ENCODE results near the gene EPB41L5. TPM values are rescaled to one million over a fixed set of nuclear protein-coding genes. Genes with fewer than 3 reads are reported as not detected.
"Not testable (repeated sequence)": the region's sequence is repeated elsewhere in the genome, so short reads cannot be mapped to it uniquely, and the experiment has no call there.

EPB41L5 gene
- total and polyA plus RNA-seq, 5 donors: 2.5 to 19.9 (median 14.7) TPM

GRCh38 chr2:120029672-120030640 is 17.1 kb downstream of the EPB41L5 start:
- Histone ChIP-seq H3K4me3 (ENCODE audit: low read length) (no peak overlapping the region), H3K27me3 (ENCODE audit: control insufficient read depth, insufficient read depth) (no peaks in the 10 kb centered on the region), H3K9me3 (ENCODE audit: control insufficient read depth, low read length) (no peaks in the 10 kb centered on the region), H3K4me1 (ENCODE audit: control insufficient read depth, insufficient read depth, low read length) (peaks cover 2% of the 10 kb centered on the region), H3K27ac (ENCODE audit: low read length) (no peak overlapping the region)
- ATAC-seq (no peak), DNase-seq (no peak)
- intact Hi-C loops (cut with DNase I): loop anchor here in 1 of 4 donors (10.0 kb wide), 1 partner anchor 175 kb away; no protein-coding TSS in a partner anchor
- WGBS: 86% methylated on average over 15 of the region's 15 CpGs

DNA sequence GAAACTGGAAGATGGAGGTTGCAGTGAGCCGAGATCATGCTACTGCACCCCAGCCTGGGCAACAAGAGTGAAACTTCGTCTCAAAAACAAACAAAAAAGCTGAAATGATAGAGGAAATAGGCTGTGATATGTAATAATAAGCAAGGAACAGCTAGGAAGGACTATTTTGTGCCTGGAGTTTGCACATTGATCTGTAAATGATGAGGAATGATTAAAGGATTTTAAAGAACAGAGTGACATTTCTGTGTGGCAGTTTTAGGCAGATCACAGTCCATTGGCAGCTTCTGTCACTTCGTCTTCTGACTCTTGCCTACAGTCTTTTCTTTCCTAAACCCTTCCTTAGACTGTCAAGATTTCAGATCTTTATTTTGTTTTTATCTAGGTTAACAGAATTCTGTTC is 19.4 kb downstream of the EPB41L5 start:
- DNase-seq (no peak), ATAC-seq (no peak)
- Histone ChIP-seq H3K4me3 (ENCODE audit: low read length) (no peak overlapping the region), H3K27ac (ENCODE audit: low read length) (no peak overlapping the region), H3K27me3 (ENCODE audit: control insufficient read depth, insufficient read depth) (no peaks in the 10 kb centered on the region), H3K9me3 (ENCODE audit: control insufficient read depth, low read length) (no peaks in the 10 kb centered on the region), H3K4me1 (ENCODE audit: control insufficient read depth, insufficient read depth, low read length) (peaks cover 2% of the 10 kb centered on the region)
- 86% methylated on average over 3 of the region's 3 CpGs for WGBS
- intact Hi-C loops (cut with DNase I): loop anchor here in 1 of 4 donors (10.0 kb wide), 1 partner anchor 177 kb away; no protein-coding TSS in a partner anchor

DNA sequence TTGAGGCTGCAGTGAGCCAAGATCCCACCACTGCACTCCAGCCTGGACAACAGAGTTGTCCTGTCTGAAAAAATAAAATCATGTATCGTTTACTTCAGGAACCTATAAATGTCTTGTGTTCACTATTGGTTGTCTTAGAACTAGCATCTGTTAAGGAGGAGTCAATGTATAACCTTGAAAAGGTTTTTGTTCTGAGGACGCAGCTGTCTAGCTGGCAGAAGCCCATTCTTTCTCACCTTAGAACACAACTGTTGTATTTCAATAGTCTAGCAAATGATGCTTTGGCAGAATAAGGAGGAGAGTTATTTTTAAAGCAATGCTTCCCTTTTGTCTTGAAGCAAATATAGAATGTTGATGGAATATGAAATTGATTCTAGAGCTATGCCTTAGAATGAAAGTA is 21.1 kb downstream of the EPB41L5 start:
- Histone ChIP-seq H3K9me3 (ENCODE audit: control insufficient read depth, low read length) (no peaks in the 10 kb centered on the region), H3K27ac (ENCODE audit: low read length) (no peak overlapping the region), H3K4me3 (ENCODE audit: low read length) (no peak overlapping the region), H3K27me3 (ENCODE audit: control insufficient read depth, insufficient read depth) (no peaks in the 10 kb centered on the region), H3K4me1 (ENCODE audit: control insufficient read depth, insufficient read depth, low read length) (peaks cover 2% of the 10 kb centered on the region)
- no peak for DNase-seq
- ATAC-seq: no peak
- WGBS: 71% methylated on average over 2 of the region's 2 CpGs
- intact Hi-C loops (cut with DNase I): loop anchor here in 1 of 4 donors (10.0 kb wide), 1 partner anchor 179 kb away; no protein-coding TSS in a partner anchor

GRCh38 chr2:120034621-120035020 is 21.7 kb downstream of the EPB41L5 start:
- DNase-seq (no peak), ATAC-seq (no peak)
- H3K4me1 ChIP-seq (ENCODE audit: control insufficient read depth, insufficient read depth, low read length): peaks cover 2% of the 10 kb centered on the region
- H3K27ac ChIP-seq (ENCODE audit: low read length): no peak overlapping the region
- 93% methylated on average over 4 of the region's 4 CpGs for WGBS
- no peak overlapping the region for H3K4me3 ChIP-seq (ENCODE audit: low read length)
- no peaks in the 10 kb centered on the region for H3K9me3 ChIP-seq (ENCODE audit: control insufficient read depth, low read length)
- H3K27me3 ChIP-seq (ENCODE audit: control insufficient read depth, insufficient read depth): no peaks in the 10 kb centered on the region
- intact Hi-C loops (cut with DNase I): loop anchor here in 1 of 4 donors (10.0 kb wide), 1 partner anchor 180 kb away; no protein-coding TSS in a partner anchor

GRCh38 chr2:120036145-120036544 is 23.3 kb downstream of the EPB41L5 start:
- intact Hi-C loops (cut with DNase I): loop anchor here in 1 of 4 donors (10.0 kb wide), 1 partner anchor 181 kb away; no protein-coding TSS in a partner anchor

GRCh38 chr2:120037995-120038541 is 25.2 kb downstream of the EPB41L5 start:
- H3K4me3 ChIP-seq (ENCODE audit: low read length): no peak overlapping the region
- 85% methylated on average over 4 of the region's 4 CpGs for whole genome bisulfite sequencing
- no peaks in the 10 kb centered on the region for H3K27me3 ChIP-seq (ENCODE audit: control insufficient read depth, insufficient read depth)
- DNase-seq (no peak), ATAC-seq (no peak)
- no peak overlapping the region for H3K27ac ChIP-seq (ENCODE audit: low read length)
- H3K9me3 ChIP-seq (ENCODE audit: control insufficient read depth, low read length): no peaks in the 10 kb centered on the region
- intact Hi-C loops (cut with DNase I): loop anchor here in 1 of 4 donors (10.0 kb wide), 1 partner anchor 183 kb away; no protein-coding TSS in a partner anchor
- peaks cover 2% of the 10 kb centered on the region for H3K4me1 ChIP-seq (ENCODE audit: control insufficient read depth, insufficient read depth, low read length)

More at GRCh38 chr2:120036145-120036544, 23.3 kb downstream of the EPB41L5 start:
- Histone ChIP-seq H3K27me3 (ENCODE audit: control insufficient read depth, insufficient read depth) (no peaks in the 10 kb centered on the region), H3K9me3 (ENCODE audit: control insufficient read depth, low read length) (no peaks in the 10 kb centered on the region), H3K4me3 (ENCODE audit: low read length) (no peak overlapping the region), H3K27ac (ENCODE audit: low read length) (no peak overlapping the region), H3K4me1 (ENCODE audit: control insufficient read depth, insufficient read depth, low read length) (peaks cover 2% of the 10 kb centered on the region)
- DNase-seq (no peak), ATAC-seq (no peak)
- 88% methylated on average over 1 of the region's 1 CpG for WGBS

DNA sequence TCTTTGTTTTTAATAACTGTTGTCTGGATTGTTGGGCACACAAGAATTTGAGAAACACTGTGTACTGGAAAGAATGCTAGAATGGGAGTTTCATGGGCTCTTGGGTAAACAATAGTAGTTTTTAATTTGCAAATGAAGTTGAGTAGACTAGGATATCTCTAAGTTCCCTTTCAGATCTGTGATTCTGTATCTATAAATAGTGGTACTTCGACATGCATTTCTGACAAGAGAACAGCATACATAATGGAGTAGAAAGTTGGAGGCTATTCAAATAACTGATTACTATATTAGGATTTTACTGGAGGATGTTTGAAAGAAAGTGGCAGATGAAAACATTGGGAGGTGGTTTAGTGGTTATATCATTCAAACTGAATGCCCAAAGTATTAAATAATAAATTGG is 29.5 kb downstream of the EPB41L5 start:
- ATAC-seq: peak in 1 of 2 donors; percentile 20
- intact Hi-C loops (cut with DNase I): no loop called here
- no peak overlapping the region for H3K4me3 ChIP-seq (ENCODE audit: low read length)
- no peaks in the 10 kb centered on the region for H3K27me3 ChIP-seq (ENCODE audit: control insufficient read depth, insufficient read depth)
- DNase-seq: no peak
- H3K4me1 ChIP-seq (ENCODE audit: control insufficient read depth, insufficient read depth, low read length): no peaks in the 10 kb centered on the region
- no peaks in the 10 kb centered on the region for H3K9me3 ChIP-seq (ENCODE audit: control insufficient read depth, low read length)
- 15% methylated on average over 1 of the region's 1 CpG for WGBS
- no peak overlapping the region for H3K27ac ChIP-seq (ENCODE audit: low read length)

- Histone ChIP-seq H3K9me3 (ENCODE audit: control insufficient read depth, low read length) (no peaks in the 10 kb centered on the region), H3K4me1 (ENCODE audit: control insufficient read depth, insufficient read depth, low read length) (no peaks in the 10 kb centered on the region), H3K27ac (ENCODE audit: low read length) (no peak overlapping the region), H3K27me3 (ENCODE audit: control insufficient read depth, insufficient read depth) (no peaks in the 10 kb centered on the region), H3K4me3 (ENCODE audit: low read length) (no peak overlapping the region)
- ATAC-seq (no peak), DNase-seq (no peak)
- intact Hi-C loops (cut with DNase I): no loop called here
These were observed 31.5 kb downstream of the EPB41L5 start for GRCh38 chr2:120044336-120044735.

DNA sequence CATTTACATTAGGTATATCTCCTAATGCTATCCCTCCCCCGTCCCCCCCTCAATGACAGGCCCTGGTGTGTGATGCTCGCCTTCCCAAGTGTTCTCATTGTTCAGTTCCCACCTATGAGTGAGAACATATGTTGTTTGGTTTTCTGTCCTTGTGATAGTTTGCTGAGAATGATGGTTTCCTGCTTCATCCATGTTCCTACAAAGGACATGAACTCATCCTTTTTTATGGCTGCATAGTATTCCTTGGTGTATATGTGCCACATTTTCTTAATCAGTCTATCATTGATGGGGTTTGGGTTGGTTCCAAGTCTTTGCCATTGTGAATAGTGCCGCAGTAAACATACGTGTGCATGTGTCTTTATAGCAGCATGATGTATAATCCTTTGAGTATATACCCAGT is 32.9 kb downstream of the EPB41L5 start:
- H3K4me1 ChIP-seq (ENCODE audit: control insufficient read depth, insufficient read depth, low read length); ATAC-seq; DNase-seq; intact Hi-C loops (cut with DNase I); H3K27ac ChIP-seq (ENCODE audit: low read length); H3K4me3 ChIP-seq (ENCODE audit: low read length); H3K9me3 ChIP-seq (ENCODE audit: control insufficient read depth, low read length); H3K27me3 ChIP-seq (ENCODE audit: control insufficient read depth, insufficient read depth): not testable (repeated sequence)
- 98% methylated on average over 4 of the region's 4 CpGs for WGBS

DNA sequence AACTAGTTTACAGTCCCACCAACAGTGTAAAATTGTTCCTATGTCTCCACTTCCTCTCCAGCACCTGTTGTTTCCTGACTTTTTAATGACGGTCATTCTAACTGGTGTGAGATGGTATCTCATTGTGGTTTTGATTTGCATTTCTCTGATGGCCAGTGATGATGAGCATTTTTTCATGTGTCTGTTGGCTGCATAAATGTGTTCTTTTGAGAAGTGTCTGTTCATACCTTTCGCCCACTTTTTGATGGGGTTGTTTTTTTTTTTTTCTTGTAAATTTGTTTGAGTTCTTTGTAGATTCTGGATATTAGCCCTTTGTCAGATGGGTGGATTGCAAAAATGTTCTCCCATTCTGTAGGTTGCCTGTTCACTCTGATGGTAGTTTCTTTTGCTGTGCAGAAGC is 33.4 kb downstream of the EPB41L5 start:
- H3K4me1 ChIP-seq (ENCODE audit: control insufficient read depth, insufficient read depth, low read length); DNase-seq; ATAC-seq; intact Hi-C loops (cut with DNase I); H3K27me3 ChIP-seq (ENCODE audit: control insufficient read depth, insufficient read depth); H3K27ac ChIP-seq (ENCODE audit: low read length); H3K9me3 ChIP-seq (ENCODE audit: control insufficient read depth, low read length); H3K4me3 ChIP-seq (ENCODE audit: low read length): not testable (repeated sequence)
- 97% methylated on average over 2 of the region's 2 CpGs for WGBS

DNA sequence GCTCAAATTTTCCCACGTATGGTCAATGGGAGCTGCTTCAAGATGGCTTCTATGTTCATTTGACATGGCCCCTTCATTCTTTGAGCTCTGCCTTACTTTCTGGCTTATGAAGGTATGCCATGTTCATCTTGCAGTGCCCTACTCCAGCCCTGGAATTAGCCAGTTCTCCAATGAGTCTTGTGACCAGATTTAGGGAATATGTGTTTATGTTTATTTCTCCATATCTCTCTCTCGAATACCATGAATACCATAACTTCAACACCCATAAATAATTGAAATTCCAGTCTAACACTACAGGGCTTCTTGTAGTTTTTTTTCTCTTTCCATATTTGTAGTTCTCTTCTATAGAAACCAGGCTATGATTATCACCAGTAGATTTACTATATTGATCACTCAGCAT is 39.7 kb downstream of the EPB41L5 start:
- Histone ChIP-seq H3K27ac (ENCODE audit: low read length) (no peak overlapping the region), H3K4me1 (ENCODE audit: control insufficient read depth, insufficient read depth, low read length) (no peaks in the 10 kb centered on the region), H3K9me3 (ENCODE audit: control insufficient read depth, low read length) (no peaks in the 10 kb centered on the region), H3K27me3 (ENCODE audit: control insufficient read depth, insufficient read depth) (no peaks in the 10 kb centered on the region), H3K4me3 (ENCODE audit: low read length) (no peak overlapping the region)
- no peak for ATAC-seq
- 66% methylated on average over 2 of the region's 2 CpGs for WGBS
- no peak for DNase-seq
- intact Hi-C loops (cut with DNase I): no loop called here

Measured in right cardiac atrium (tissue), 5 donors.